MM.1S (cell line): ENCODE measurements around the gene ACKR2.

Source experiments
- EZH2 ChIP-seq: fragments of 300-600 bp; sonication (generic); optimal IDR thresholded peaks from 2 replicates; pipeline ENCODE3; 2017; ENCODE audit warnings: low read depth, mild to moderate bottlenecking, antibody characterized with exemption, low read length, mixed read lengths
- TF ChIP-seq, protein P1 (sequence below): fragments of 300-600 bp; sonication (generic); IDR thresholded peaks from 2 replicates; pipeline ENCODE4 v1.5.1; 2016; ENCODE audit warnings: antibody characterized with exemption, low read length, mixed read lengths

DNA sequence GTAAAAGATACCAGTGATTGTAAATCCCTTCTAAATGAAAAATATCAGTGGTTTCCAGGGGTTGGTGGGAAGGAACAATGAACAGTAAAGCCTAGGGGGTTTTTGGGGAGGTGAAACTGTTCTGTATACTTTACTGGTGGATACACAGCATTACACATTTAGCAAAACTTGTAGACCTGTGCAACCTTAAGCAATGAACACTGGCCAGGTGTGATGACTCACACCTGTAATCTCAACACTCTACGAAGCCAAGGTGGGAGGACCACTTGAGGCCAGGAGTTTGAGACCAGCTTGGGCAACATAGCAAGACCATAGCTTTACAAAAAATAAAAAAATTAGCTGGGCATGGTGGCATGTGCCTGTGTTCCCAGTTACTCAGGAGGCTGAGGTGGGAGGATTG, 38.0 kb upstream of the ACKR2 start:
- TF ChIP-seq, protein P1, sequence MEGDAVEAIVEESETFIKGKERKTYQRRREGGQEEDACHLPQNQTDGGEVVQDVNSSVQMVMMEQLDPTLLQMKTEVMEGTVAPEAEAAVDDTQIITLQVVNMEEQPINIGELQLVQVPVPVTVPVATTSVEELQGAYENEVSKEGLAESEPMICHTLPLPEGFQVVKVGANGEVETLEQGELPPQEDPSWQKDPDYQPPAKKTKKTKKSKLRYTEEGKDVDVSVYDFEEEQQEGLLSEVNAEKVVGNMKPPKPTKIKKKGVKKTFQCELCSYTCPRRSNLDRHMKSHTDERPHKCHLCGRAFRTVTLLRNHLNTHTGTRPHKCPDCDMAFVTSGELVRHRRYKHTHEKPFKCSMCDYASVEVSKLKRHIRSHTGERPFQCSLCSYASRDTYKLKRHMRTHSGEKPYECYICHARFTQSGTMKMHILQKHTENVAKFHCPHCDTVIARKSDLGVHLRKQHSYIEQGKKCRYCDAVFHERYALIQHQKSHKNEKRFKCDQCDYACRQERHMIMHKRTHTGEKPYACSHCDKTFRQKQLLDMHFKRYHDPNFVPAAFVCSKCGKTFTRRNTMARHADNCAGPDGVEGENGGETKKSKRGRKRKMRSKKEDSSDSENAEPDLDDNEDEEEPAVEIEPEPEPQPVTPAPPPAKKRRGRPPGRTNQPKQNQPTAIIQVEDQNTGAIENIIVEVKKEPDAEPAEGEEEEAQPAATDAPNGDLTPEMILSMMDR, result no peak
- no peak for TF ChIP-seq EZH2
